Choroid plexus epithelial cell (primary cell): ENCODE measurements around the gene TP53I13.
A peak's percentile ranks its signal among the peaks of the same experiment; 100 is the strongest.

Experiments
- DNase-seq: peaks from one replicate; pipeline ENCODE4 v3.0.0-alpha.2; 2010; ENCODE audit warnings: low read depth
- H3K4me3 ChIP-seq: 2 replicates; pipeline ENCODE4 v1.5.1; 2011; ENCODE audit warnings: low read depth, mild to moderate bottlenecking, control low read depth, low read length, moderate library complexity
- TF ChIP-seq, protein P1 (sequence below): conservative IDR thresholded peaks from 2 replicates; pipeline ENCODE4 v1.5.1; 2011; ENCODE audit warnings: low read depth, mild to moderate bottlenecking, control low read depth, inconsistent platforms, low read length, moderate library complexity

TP53I13 gene

DNA sequence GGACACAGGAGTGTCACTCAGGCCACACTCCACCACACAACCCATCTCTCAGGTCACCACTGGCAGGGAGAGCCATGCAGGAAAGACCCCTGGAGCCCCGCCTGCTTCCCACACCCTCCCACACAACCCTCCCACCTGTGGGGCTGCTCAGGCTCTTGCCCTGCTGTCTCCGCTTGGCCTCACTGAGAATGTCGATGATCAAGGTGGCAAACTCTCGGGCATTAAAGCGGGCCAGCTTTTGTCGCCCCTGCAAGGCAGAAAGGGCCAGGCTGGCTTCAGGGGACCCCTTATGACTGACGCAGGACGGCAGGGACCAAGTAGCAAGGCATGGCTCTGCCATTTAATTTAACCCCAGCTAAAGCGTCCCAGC, 8.5 kb downstream of the TP53I13 start:
- DNase-seq = no peak
- TF ChIP-seq, protein P1, sequence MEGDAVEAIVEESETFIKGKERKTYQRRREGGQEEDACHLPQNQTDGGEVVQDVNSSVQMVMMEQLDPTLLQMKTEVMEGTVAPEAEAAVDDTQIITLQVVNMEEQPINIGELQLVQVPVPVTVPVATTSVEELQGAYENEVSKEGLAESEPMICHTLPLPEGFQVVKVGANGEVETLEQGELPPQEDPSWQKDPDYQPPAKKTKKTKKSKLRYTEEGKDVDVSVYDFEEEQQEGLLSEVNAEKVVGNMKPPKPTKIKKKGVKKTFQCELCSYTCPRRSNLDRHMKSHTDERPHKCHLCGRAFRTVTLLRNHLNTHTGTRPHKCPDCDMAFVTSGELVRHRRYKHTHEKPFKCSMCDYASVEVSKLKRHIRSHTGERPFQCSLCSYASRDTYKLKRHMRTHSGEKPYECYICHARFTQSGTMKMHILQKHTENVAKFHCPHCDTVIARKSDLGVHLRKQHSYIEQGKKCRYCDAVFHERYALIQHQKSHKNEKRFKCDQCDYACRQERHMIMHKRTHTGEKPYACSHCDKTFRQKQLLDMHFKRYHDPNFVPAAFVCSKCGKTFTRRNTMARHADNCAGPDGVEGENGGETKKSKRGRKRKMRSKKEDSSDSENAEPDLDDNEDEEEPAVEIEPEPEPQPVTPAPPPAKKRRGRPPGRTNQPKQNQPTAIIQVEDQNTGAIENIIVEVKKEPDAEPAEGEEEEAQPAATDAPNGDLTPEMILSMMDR = no peak
- no peak overlapping the region for H3K4me3 ChIP-seq

DNA sequence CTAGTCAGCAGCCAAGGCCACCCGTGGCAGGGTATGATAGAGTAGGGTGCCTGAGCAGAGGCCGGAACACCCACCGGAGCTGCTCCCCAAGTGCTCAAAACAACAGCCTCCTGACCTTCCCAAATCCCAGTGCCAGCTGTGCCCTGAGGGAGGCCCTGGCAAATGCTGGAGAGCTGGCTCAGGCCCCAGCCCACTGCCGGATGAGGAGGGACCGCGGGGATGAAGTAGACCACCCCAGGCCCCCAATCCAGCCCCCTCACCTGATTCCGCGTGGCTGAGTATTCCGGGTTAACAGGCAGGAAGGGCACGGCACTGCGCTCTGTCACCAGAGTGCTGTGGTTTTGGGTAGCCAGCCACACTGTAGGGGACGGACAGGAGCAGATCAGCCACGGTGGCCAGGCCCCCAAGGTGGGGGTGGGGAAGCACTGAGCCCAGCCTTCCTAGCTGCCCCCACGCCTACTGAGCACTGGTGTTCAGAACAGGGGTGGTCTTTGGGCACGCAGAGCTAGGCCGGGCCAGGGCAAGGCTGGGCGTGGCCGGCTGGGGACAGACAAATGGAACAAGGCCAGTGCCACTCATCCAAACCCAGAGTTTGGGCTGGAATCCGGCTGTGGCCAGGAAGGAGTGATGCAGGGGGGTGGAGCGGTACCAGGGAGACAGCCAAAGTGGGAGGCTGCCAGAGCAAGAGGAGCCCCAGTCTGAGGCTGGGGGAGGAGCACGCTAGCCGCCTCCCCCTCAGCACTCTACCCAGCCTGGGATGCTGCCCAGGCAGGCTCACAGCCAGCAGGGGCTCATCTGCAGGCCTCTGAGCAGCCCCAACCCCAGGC, 9.1 kb downstream of the TP53I13 start:
- TF ChIP-seq, protein P1 = no peak
- no peak overlapping the region for H3K4me3 ChIP-seq
- no peak for DNase-seq

DNA sequence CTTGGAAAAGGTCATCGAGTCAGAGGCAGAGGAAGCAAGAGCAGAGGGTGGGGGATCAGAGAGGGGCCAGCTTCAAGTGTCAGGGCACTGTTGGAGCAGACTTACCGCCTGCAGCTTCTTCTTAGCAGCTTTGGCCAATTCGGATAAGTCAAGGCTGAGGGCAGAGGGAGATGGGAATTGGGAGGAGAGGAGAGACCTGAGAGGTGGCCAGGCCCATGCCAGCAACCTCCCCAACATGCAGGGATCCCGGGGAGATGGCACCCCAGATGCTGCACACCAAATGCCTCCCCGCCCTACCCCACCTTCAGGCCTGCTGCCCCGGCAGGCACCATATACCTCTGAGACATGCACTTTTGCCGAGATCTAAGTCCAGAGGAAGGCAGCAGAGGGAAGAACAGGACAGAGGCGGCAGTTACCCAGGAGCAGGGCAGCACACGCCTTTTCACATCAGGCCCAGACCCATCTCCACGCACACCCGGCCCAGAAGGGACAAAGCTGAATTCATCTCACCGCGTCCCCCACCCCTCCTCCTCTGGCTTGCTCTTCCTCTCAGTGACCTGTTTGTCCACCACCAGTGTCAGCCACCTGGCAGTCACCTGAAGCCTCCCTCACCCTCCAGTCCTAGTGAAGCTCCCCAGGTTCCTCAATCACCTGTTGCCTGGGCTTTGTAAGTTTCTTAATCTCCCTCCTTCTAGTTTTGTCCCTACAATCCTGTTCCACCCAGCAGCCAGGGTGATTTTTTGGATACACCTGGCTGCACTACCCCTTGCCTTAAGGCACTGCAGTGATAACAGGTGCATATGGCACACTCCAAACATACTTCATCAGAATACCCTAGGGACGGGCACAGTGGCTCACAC, 10.4 kb downstream of the TP53I13 start:
- DNase-seq = no peak
- no peak overlapping the region for H3K4me3 ChIP-seq
- TF ChIP-seq, protein P1 = no peak

DNA sequence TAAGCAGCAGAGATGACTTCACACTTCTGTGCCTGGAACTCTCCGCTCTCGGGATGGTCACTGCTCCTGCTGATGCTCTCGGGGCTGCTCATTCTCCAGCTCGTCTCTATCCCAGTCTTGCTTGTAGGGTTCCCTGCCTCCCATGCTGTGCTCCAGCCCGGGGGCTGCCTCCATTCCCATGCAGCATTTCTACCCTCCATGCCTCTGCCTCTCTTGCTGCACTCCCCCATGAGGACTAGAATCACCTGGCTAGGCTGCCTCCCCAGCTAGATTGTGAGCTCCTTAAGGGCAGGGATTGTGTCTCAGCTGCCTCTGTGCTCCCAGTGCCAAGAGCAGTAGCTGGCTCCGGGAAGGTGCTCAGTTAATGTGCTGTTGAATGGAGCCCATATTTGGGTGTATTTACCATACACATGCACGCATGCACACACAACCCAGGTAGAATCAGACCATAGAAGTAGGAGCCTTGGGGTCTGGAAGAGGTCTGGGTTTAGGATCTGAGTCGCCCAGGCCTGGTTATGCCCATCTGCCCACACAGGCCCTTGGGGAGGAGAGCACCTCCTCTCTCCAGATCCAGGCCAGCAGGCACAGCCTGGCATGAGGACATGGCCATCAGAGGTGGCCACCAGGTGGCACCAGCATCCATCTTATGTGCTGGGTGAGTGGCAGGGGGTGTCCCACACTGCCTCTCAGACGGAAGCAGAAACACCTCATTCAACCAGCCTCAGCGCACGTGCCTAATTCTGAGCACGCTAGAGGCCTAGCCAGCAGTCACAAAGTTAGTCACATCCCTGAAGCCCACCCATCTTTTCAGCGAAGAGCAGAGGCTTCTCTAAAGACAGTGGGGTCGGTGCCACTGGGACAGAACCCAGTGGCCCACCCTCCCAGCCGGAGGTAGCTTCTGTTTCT, 11.6 kb downstream of the TP53I13 start:
- DNase-seq = peak; percentile 84
- TF ChIP-seq, protein P1 = peak; percentile 87
- no peak overlapping the region for H3K4me3 ChIP-seq

DNA sequence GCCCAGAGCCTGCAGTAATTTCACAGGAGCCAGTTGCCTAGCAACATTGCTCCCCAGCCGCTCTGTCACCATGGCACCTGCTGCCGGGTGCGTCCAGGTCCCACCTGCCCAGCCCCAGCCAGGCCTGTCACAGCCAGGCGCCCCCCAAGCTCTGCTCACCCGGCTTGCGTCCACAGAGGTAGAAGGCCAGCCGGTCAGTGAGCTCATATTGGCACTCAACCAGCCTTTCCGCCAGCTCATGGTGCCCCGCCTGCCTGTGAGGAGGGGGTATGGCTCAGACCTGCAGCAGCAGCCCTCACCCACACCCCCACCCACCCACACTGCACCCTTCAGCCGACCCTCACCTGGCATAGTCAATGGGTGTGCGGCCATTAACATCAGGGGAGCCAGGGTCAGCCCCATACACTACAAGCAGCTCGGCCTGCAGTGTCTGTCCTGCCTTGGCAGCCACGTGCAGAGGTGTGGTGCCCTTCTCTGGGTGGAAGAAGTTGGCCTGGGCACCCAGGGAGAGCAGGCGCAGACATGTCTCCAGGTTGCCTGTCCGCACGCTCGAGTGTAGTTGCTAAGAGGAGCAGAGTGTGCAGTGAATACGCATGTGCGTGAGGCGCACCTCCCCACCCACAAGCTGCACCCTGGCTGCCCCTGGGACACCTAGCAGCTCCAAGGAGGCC, 13.2 kb downstream of the TP53I13 start:
- no peak overlapping the region for H3K4me3 ChIP-seq
- no peak for DNase-seq

More for the DNA sequence above, 13.2 kb downstream of the TP53I13 start:
- TF ChIP-seq, protein P1 = no peak
